ENCODE data around the gene FBXL17. TPM values are rescaled to one million over a fixed set of nuclear protein-coding genes. Genes with fewer than 3 reads are reported as not detected.

Gene FBXL17
- total RNA-seq, 2 donors from 2014 or later = 24.8 to 58.2 TPM

DNA sequence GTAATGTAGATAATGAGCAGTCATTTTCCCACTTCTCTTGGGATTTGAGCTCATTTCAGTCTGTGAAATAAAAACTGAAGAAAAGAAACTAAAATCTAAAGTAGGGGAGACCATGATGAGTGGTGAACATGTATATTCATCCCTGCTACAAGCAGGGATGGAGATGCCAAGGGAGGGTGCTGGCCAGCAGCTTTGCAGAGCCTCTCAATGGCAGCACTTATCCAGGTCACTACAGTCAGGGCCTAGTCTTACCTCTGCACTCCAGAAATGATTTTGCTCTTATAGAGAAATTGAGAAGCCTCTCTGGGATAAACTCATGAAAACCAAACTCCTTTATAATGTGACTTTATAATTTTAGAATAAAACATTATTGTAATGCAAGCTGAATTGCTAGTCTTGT, 317.6 kb downstream of the FBXL17 start:
- Histone ChIP-seq H3K27ac (no peak overlapping the region), H3K9me3 (no peaks in the 10 kb centered on the region), H3K4me3 (no peak overlapping the region), H3K4me1 (ENCODE audit: control insufficient read depth in 1 of 2, low read depth in 2 of 2) (peaks cover 0 to 4% of the 10 kb centered on the region in 2 donors), H3K36me3 (no peaks in the 10 kb centered on the region), H3K27me3 (replicated peaks; ENCODE audit: insufficient read depth) (no peaks in the 10 kb centered on the region)
- TF ChIP-seq CTCF (IDR thresholded peaks at IDR 0.05) = no peak
- ATAC-seq (ENCODE audit: insufficient number of reproducible peaks, low FRiP score, low read depth) (no peak), DNase-seq (ENCODE audit: low spot score) (no peak)

DNA sequence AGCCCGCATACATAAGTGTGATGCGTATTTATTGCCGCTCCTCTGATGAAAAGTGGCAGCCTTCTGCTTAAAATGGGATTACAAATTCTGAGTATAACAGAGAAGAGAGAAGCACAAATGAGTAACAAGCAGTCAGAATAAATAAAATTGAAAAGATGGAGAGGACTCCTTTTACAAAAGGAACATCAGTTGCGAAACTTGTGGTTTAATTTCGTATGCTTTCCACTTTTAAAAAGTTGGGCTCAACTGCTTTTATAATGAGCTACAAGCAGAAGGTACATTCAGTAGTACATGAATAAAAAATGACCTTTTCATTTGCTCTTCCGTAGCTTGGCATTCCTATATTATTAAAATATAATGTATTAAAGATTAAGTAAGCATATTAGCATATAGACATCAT, 320.0 kb downstream of the FBXL17 start:
- H3K4me1 ChIP-seq (ENCODE audit: control insufficient read depth in 1 of 2, low read depth in 2 of 2) = peaks cover 0 to 4% of the 10 kb centered on the region in 2 donors
- no peaks in the 10 kb centered on the region for H3K9me3 ChIP-seq
- no peaks in the 10 kb centered on the region for H3K27me3 ChIP-seq (replicated peaks; ENCODE audit: insufficient read depth)
- DNase-seq (ENCODE audit: low spot score) (no peak), ATAC-seq (ENCODE audit: insufficient number of reproducible peaks, low FRiP score, low read depth) (no peak)
- TF ChIP-seq CTCF (IDR thresholded peaks at IDR 0.05) = no peak
- no peak overlapping the region for H3K27ac ChIP-seq
- H3K36me3 ChIP-seq = no peaks in the 10 kb centered on the region
- H3K4me3 ChIP-seq = no peak overlapping the region

DNA sequence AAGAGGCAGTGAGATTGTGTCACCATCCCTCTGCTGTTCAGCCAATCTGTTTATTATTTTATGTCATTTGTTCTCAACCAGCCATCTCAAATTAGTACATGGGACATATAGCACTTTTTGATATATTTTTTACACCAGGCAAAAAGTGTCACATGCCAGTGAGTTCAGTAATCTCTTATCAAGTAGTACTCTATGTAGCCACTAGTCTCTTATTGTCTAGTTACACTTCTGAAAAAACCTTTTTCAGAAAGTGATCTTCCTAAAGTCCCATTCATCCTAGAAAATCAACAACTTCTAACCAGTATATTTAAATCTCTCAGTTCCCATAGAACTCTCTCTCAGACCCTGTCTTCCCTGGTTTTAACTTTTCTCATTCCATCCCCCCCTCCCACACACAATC, 321.6 kb downstream of the FBXL17 start:
- no peak for DNase-seq (ENCODE audit: low spot score)
- TF ChIP-seq CTCF (IDR thresholded peaks at IDR 0.05) = no peak
- H3K4me1 ChIP-seq (ENCODE audit: control insufficient read depth in 1 of 2, low read depth in 2 of 2) = peaks cover 0 to 4% of the 10 kb centered on the region in 2 donors
- no peaks in the 10 kb centered on the region for H3K36me3 ChIP-seq
- no peaks in the 10 kb centered on the region for H3K9me3 ChIP-seq
- no peaks in the 10 kb centered on the region for H3K27me3 ChIP-seq (replicated peaks; ENCODE audit: insufficient read depth)
- no peak for ATAC-seq (ENCODE audit: insufficient number of reproducible peaks, low FRiP score, low read depth)
- H3K27ac ChIP-seq = no peak overlapping the region
- H3K4me3 ChIP-seq = no peak overlapping the region

DNA sequence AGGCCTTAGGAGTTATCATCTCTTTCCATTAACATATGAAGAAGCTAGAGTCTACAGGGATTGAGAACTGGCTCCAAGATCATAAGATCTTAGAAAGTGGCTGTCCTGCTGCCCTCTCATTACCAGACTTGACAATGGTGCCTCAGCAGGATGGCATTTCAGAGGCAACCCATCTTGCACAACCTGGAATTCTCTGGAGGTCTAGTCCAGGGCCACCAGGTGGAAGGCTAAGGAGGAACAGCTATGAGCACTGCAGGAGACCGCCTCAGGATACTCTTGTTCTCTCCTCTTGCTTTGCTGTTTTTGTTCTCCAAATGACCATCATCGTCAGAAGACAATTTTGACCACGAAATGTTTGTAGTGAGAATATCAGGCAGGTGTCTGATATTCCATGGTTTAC, 322.6 kb downstream of the FBXL17 start:
- no peak for ATAC-seq (ENCODE audit: insufficient number of reproducible peaks, low FRiP score, low read depth)
- H3K27me3 ChIP-seq (replicated peaks; ENCODE audit: insufficient read depth) = no peaks in the 10 kb centered on the region
- peaks cover under 1% of the 10 kb centered on the region for H3K9me3 ChIP-seq
- no peak for TF ChIP-seq CTCF (IDR thresholded peaks at IDR 0.05)
- DNase-seq (ENCODE audit: low spot score) = no peak
- peaks cover 0 to 4% of the 10 kb centered on the region in 2 donors for H3K4me1 ChIP-seq (ENCODE audit: control insufficient read depth in 1 of 2, low read depth in 2 of 2)
- H3K4me3 ChIP-seq = no peak overlapping the region
- no peak overlapping the region for H3K27ac ChIP-seq
- no peaks in the 10 kb centered on the region for H3K36me3 ChIP-seq

- Histone ChIP-seq H3K27ac (no peak overlapping the region), H3K9me3 (peaks cover 13% of the 10 kb centered on the region), H3K36me3 (no peaks in the 10 kb centered on the region), H3K4me3 (no peak overlapping the region), H3K4me1 (ENCODE audit: control insufficient read depth in 1 of 2, low read depth in 2 of 2) (no peaks in the 10 kb centered on the region), H3K27me3 (replicated peaks; ENCODE audit: insufficient read depth) (no peaks in the 10 kb centered on the region)
- TF ChIP-seq CTCF (IDR thresholded peaks at IDR 0.05) = no peak
- DNase-seq (ENCODE audit: low spot score) (no peak), ATAC-seq (ENCODE audit: insufficient number of reproducible peaks, low FRiP score, low read depth) (no peak)
Measured at GRCh38 chr5:108054349-108054748, 327.5 kb downstream of the FBXL17 start.
